MG63 (cell line): ENCODE data around the gene PRKACA. TPM values are rescaled to one million over a fixed set of nuclear protein-coding genes. Genes with fewer than 3 reads are reported as not detected.
"Not testable (repeated sequence)": the region's sequence is repeated elsewhere in the genome, so short reads cannot be mapped to it uniquely, and the experiment has no call there.

Experiments used
- DNase-seq: peaks from one replicate; pipeline ENCODE4 v3.0.0-alpha.2; 2020
- H3K27me3 ChIP-seq: fragments of 250-450 bp; sonication (Bioruptor Pico); 2 replicates; pipeline ENCODE4 v1.5.1; 2020; ENCODE audit warnings: mild to moderate bottlenecking, moderate library complexity
- H3K36me3 ChIP-seq: fragments of 250-450 bp; sonication (Bioruptor Pico); 2 replicates; pipeline ENCODE4 v1.5.1; 2020; ENCODE audit warnings: mild to moderate bottlenecking, moderate library complexity
- H3K4me3 ChIP-seq: fragments of 250-450 bp; sonication (Bioruptor Pico); 2 replicates; pipeline ENCODE4 v1.5.1; 2020; ENCODE audit warnings: mild to moderate bottlenecking, moderate library complexity
- H3K9me3 ChIP-seq: fragments of 250-450 bp; sonication (Bioruptor Pico); 2 replicates; pipeline ENCODE4 v1.5.1; 2020; ENCODE audit warnings: mild to moderate bottlenecking, moderate library complexity
- total RNA-seq: library from RNA; depleted of rRNA; stranded (reverse); fragments of >200 nt; shearing (Covaris generic); gene quantifications from 2 replicates; pipeline ENCODE4 v1.2.3, GENCODE V29; 2014; ENCODE audit warnings: low replicate concordance

Gene PRKACA
- total RNA-seq, 1 experiment from 2014 or later = 48.4 TPM

GRCh38 chr19:14150770-14151661 is 33.5 kb upstream of the PRKACA start:
- no peak for DNase-seq

GRCh38 chr19:14150041-14150769 is 32.6 kb upstream of the PRKACA start:
- DNase-seq = no peak
- no peak overlapping the region for H3K4me3 ChIP-seq

More at GRCh38 chr19:14150770-14151661, 33.5 kb upstream of the PRKACA start:
- no peaks in the 10 kb centered on the region for H3K27me3 ChIP-seq
- no peak overlapping the region for H3K4me3 ChIP-seq
- H3K9me3 ChIP-seq = peaks cover 5% of the 10 kb centered on the region; the same call in 1 of the 2 replicates
- H3K36me3 ChIP-seq = peaks cover 29% of the 10 kb centered on the region

GRCh38 chr19:14149509-14149994 is 32.0 kb upstream of the PRKACA start:
- no peak for DNase-seq
- Histone ChIP-seq H3K4me3 (no peak overlapping the region), H3K36me3 (peaks cover 17% of the 10 kb centered on the region), H3K27me3 (no peaks in the 10 kb centered on the region), H3K9me3 (peaks cover under 1% of the 10 kb centered on the region; the same call in 1 of the 2 replicates)

More at GRCh38 chr19:14150041-14150769, 32.6 kb upstream of the PRKACA start:
- no peaks in the 10 kb centered on the region for H3K27me3 ChIP-seq
- peaks cover 5% of the 10 kb centered on the region; the same call in 1 of the 2 replicates for H3K9me3 ChIP-seq
- peaks cover 23% of the 10 kb centered on the region for H3K36me3 ChIP-seq

GRCh38 chr19:14148751-14149410 is 31.3 kb upstream of the PRKACA start:
- H3K9me3 ChIP-seq = no peaks in the 10 kb centered on the region
- H3K27me3 ChIP-seq = no peaks in the 10 kb centered on the region
- H3K4me3 ChIP-seq = no peak overlapping the region
- no peak for DNase-seq
- peaks cover 10% of the 10 kb centered on the region for H3K36me3 ChIP-seq

GRCh38 chr19:14147797-14148605 is 30.4 kb upstream of the PRKACA start:
- no peaks in the 10 kb centered on the region for H3K27me3 ChIP-seq
- DNase-seq = peak; percentile 44
- no peak overlapping the region for H3K4me3 ChIP-seq
- H3K36me3 ChIP-seq = peaks cover 10% of the 10 kb centered on the region; the same call in 1 of the 2 replicates
- H3K9me3 ChIP-seq = no peaks in the 10 kb centered on the region

GRCh38 chr19:14146789-14147216 is 29.2 kb upstream of the PRKACA start:
- H3K27me3 ChIP-seq = no peaks in the 10 kb centered on the region
- no peaks in the 10 kb centered on the region for H3K9me3 ChIP-seq
- DNase-seq = peak; percentile 54
- peaks cover 2% of the 10 kb centered on the region; the same call in 1 of the 2 replicates for H3K36me3 ChIP-seq
- no peak overlapping the region for H3K4me3 ChIP-seq

GRCh38 chr19:14146169-14146568 is 28.6 kb upstream of the PRKACA start:
- not testable (repeated sequence) for H3K27me3 ChIP-seq, H3K36me3 ChIP-seq, H3K4me3 ChIP-seq, DNase-seq, H3K9me3 ChIP-seq

- Histone ChIP-seq H3K36me3 (no peaks in the 10 kb centered on the region), H3K9me3 (no peaks in the 10 kb centered on the region), H3K4me3 (no peak overlapping the region), H3K27me3 (no peaks in the 10 kb centered on the region)
- DNase-seq = no peak
These were observed 27.8 kb upstream of the PRKACA start for GRCh38 chr19:14145381-14145780.

GRCh38 chr19:14142262-14143190 is 25.0 kb upstream of the PRKACA start:
- Histone ChIP-seq H3K36me3 (no peaks in the 10 kb centered on the region), H3K27me3 (no peaks in the 10 kb centered on the region), H3K4me3 (no peak overlapping the region), H3K9me3 (no peaks in the 10 kb centered on the region)
- no peak for DNase-seq

- Histone ChIP-seq H3K9me3 (no peaks in the 10 kb centered on the region), H3K27me3 (no peaks in the 10 kb centered on the region), H3K36me3 (no peaks in the 10 kb centered on the region), H3K4me3 (no peak overlapping the region)
- no peak for DNase-seq
These were observed 23.5 kb upstream of the PRKACA start for GRCh38 chr19:14141041-14141440.

- H3K27me3 ChIP-seq = no peaks in the 10 kb centered on the region
- DNase-seq = no peak
- no peak overlapping the region for H3K4me3 ChIP-seq
- no peaks in the 10 kb centered on the region for H3K9me3 ChIP-seq
- H3K36me3 ChIP-seq = no peaks in the 10 kb centered on the region
These were observed 22.4 kb upstream of the PRKACA start for GRCh38 chr19:14139944-14140343.

GRCh38 chr19:14138576-14139265 is 21.2 kb upstream of the PRKACA start:
- DNase-seq = no peak
- Histone ChIP-seq H3K27me3 (no peaks in the 10 kb centered on the region), H3K9me3 (no peaks in the 10 kb centered on the region), H3K36me3 (peaks cover 8% of the 10 kb centered on the region), H3K4me3 (no peak overlapping the region)

GRCh38 chr19:14136509-14137281 is 19.1 kb upstream of the PRKACA start, which contains the start of gene ASF1B:
Gene ASF1B, minus strand, starts transcription at chr19:14136589. Its CDS starts 133 bp downstream, at chr19:14136456.
- Histone ChIP-seq H3K36me3 (peaks cover 17% of the 10 kb centered on the region), H3K27me3 (no peaks in the 10 kb centered on the region), H3K4me3 (peak within 1 kb of the TSS; percentile 91), H3K9me3 (no peaks in the 10 kb centered on the region)
- DNase-seq = peak; percentile 100

- no peaks in the 10 kb centered on the region for H3K27me3 ChIP-seq
- H3K9me3 ChIP-seq = no peaks in the 10 kb centered on the region
- peaks cover 17% of the 10 kb centered on the region for H3K36me3 ChIP-seq
- no peak for DNase-seq
- H3K4me3 ChIP-seq = peak overlapping the region; percentile 91
These were observed 18.5 kb upstream of the PRKACA start for GRCh38 chr19:14135985-14136508.
